GM19238 (cell line): ENCODE data around the gene RAB6B.

Source experiments
- DNase-seq: peaks from one replicate; pipeline ENCODE4 v3.0.0; 2011; ENCODE audit warnings: low spot score; ENCODE audit not compliant: insufficient read length

Gene RAB6B

DNA sequence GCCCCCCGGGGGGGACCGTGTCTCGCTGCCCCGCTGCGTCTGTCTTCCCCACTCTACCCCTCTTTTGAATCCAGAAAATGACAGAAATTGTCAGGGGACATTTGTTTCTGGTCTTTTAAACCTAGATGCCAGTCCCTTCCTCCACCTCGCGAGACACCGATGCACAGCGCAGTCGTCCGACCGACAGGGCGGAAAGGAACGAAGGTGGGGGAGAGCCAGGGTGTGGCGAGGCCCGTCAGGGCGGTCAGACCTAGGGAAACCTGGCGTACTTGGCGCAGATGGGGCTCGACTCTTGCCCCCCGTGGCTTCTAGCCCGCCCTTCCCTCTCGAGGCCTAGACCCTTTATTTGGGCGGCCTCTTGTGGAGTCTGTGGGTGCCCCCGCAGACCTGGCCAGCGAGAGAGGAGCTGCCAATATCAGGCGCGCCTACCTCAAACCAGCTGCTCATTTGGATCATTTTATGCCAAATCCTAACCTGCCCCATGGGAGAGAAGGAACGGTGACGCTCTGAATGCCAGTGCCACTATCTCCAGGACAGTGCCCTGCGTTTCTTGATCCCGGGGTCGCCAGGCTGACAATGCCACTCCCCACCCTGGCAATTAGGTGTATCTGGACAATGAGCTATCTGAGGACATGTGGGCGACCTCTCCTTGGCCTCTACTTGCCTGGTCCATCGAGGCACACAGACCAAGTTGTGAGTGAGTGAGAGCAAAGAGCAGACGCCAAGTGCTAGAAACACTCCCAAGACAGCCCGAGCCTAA lies 500 bp upstream of the RAB6B start:
- DNase-seq = no peak

GRCh38 chr3:133894353-133895207 lies 1.1 kb downstream of the RAB6B start:
- DNase-seq = no peak

DNA sequence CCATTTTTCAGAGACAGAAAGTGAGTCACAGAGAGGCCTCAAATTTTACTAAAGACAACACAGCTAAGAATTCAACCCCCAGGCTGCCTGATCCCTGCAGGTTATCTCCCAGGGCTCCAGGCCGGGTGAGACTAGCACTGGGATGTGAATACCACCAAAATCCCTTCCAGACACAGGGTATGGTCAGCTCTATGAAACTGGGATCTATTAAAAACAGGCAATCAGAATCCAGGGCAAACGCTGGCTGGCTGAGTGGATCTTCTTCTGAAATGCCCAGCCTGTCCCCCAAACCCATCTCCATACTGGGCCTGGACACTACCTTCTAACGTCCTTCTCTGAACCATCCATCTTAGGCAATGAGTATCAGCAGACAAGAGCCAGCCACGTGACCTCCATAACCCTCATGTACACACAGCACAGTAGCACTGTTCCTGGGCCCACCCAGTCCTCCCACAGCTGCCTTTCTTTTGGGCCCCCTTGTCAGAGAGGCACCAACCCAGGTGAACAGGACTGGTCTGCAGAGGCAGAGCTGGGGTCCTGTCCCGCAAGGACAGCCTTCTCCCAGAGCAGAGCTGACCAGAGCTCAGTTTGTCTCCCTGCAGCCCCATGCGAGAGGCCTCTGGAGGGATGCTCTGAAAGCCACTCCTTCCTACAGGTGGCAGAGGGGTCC lies 1.9 kb downstream of the RAB6B start:
- no peak for DNase-seq

DNA sequence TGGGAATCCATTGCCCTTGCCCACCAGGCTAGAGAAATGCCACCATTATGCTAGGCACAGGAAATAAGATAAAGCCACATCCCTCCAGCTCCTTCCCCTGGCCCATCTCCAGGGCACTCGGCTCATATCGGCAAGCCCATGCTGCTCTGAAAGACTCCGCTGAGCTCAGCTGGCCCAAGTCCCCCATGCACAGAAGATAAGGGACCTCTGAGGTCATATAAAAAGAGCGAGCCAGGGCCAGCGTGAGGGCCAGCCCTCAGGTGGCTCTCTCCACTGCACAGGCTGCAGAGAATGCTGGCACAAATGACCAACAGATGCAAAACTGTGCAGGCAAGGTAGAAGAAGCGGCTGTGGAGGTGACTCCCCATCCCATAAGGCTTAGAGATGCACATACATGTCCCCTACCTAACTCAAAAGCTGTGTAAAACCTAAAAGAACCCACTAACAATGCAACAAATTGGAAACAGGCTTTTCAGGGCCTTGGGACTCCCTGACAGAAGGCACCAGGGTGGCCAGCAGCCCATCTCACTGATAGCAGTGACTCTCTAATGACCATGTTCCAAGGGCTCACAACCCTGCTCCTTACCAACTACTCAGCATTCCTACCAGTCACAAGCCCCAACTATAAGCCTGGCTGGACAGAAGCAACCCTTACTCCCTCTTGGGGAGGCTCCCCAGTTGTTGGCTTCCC lies 3.0 kb downstream of the RAB6B start:
- no peak for DNase-seq

DNA sequence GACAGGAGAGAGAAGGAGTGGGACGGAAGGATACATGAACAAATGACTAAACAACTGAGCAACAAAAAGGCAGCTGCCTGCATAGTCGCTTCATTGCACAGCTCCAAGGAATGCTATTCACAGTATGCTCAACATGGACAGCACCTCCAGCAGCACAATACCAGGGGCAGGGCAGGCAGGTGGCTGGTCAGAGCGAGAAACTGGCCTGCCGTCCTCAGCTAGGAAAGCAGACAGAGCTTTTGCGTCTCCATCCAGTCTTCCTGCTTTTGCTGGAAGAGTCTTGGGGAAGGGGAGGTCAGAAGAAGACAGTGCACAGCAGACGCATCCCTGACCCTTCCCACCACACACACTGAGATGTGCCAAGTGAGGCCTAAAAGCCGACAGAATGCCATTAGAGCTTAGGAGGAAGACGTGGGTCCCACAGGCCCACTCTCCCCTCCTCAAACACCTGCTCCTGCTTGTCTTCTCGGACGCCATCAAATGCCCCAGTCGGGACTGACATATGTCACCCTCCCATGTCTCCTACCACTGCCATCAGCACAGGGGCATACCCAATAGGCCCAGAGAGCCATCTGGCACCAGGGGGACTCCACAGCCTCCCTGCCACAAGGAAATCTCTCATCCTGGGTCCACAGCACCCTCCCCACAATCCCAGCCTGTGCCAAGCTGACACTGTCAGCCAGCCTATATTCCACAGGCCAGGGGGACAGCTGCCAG lies 3.9 kb downstream of the RAB6B start:
- DNase-seq = no peak

DNA sequence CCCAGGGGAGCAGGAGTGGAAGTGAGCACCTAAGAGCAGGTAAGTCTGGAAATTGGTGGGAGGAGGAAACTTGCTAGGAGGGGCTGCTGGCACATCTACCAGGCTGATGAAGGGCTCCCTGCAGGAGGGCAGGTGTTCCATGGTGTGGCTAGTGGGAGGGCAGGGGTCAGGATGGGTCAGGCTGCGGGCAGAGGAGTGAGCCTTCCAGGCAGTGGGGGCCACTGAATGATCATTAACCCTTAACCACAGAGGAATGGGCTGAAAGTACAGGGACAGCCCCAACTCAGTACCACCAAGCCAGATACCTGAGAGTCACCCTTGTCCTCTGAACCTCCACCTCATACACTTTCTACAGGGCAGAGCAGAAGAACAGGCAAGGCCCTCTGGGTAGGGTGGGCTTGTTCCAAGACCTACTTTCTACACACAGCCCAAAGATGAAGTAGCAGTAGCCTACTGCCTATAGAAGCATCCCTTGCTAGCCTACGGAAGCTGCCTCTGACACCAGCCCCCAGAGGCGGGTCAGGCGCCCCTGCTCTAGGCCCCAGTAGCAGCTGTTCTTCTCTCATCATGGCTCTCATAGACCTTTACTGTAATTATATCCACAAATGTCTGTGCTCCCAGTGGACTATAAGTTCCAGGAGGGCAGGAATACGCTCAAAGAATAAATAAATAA lies 4.6 kb downstream of the RAB6B start:
- DNase-seq = no peak

GRCh38 chr3:133890037-133890436 lies 5.6 kb downstream of the RAB6B start:
- no peak for DNase-seq

GRCh38 chr3:133888726-133889340 lies 6.8 kb downstream of the RAB6B start:
- DNase-seq = no peak

DNA sequence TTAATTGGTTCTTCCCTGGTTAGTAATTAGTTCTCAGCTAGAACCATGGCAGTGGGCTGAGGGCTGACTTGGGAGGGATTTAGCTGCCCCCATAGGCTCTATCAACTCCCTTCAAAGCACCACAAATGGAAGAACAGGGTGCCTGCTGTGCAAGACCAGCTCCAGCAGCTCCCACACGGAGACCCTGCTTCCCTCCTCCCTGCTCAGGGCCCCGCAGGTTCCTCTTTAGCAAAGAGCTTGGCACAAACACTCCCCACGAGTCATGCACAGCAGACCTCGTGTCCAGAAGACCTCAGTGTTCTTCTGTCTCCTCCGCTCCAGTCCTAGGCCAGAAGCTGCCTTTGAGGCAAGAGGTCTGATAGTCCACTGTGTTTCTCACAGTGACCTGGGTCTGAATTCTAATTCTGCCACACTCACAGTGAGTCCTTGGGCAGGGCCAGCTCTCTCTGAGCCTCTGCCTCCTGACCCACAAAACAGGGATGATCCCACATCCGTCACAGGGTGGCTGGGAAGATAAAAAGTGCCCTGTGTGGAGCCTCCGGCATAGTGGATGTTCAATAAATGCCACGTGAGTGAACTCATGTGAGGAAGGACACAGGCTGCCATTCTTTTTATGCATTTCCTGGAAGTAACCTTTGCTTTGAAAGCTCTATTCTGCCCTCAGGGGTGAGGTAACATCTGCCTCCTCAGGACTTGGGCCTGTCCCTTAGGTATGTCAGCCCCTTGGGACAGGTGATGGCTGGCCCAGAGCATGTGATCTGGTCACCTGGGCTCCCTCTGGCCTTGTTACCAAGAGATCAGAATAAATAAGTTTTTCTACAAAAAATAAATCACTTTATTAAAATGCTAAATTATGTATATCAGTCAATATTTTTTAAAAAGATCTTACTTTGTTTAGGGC lies 7.6 kb downstream of the RAB6B start:
- DNase-seq = no peak

DNA sequence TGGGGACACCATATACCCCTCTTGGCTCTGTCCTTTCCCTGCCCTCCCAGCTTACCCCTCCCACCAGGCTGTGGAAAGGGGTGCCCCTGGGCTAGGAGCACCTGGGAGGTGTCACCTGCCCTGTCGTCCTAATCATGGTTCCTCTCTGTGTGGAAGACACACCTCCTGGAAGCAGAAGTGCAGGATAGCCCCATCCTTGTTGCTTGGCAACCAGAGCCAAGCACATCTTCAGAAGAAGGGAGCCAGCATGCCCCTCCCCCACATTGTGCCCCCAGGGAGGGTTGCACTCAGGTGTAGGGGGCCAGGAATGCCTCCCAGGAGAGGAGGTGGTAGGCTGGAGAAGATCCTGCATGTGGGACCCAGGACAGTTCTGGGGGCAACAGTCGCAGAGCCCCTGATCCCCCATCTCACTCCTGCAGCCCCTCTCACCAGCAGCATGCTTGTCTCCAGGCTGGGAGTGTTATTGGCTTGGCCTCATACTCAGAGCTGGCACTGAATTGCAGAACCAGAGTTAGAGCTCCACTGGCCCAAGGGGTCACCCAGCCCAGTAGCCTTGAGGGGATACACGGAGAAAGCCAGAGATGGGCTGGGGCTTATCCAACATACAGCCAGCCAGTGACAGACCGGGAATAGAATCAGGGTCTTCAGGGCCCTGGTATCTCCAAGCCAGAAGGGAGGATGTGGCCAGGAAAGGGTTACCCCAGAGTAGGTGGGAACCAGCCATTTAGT lies 8.4 kb downstream of the RAB6B start:
- no peak for DNase-seq

DNA sequence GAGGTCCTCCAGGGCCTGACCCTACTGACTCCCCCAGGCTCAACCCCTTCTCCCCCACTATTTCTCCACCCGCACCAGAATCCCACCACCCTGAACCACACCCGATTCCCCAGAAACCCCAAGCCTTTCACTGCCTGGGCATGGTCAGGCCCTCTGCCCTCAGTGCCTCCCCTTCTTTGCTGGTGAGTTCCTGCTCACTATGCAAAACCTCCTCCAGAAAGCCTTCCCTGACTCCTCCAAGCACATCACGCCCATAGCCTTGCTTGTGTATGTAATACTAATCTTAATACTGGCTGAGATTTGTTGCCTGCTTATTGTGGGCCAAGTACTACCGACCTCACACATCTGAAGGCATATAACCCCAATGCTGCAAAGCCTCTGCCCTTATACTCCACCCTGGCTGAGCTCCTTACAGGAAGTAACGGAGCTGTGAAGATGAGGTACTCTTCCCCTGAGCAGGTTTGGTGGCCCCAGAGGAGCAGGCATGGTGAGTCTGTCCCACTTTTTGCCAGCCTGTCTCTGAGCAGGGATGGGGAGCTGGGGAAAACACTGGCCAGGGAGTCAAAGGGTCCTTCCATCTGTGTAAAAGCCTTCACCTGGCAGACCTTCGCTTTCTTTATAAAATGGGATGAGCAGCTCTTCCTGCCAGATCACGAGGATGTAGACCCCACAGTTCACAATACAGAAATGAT lies 9.5 kb downstream of the RAB6B start:
- no peak for DNase-seq

DNA sequence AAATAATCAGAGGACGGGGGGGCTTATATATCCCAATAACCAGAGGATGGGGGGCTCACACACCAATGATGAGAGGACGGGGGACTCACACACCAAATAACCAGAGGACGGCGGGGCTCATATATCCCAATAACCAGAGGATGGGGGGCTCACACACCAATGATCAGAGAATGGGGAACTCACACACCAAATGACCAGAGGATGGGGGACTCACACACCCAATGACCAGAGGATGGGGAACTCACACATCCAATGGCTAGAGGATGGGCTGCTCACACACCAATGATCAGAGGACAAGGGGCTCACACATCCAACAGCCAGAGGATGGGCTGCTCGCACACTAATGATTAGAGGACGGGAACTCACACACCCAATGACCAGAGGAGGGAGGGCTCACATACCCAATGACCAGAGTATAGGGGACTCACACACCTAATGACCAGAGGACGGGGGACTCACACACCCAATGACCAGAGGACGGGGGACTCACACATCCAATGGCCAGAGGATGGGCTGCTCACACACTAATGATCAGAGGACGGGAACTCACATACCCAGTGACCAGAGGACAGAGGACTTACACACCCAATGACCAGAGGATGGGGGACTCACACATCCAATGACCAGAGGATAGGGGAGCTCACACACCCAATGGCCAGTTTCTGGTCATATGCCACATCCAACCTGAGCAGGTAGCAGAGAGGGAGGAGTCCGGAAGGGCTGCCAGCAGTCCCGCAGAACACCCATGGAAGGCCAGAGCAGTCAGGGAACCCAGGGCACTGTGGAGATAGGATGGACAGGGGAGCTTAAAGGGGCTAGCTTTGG lies 10.6 kb downstream of the RAB6B start:
- DNase-seq = no peak

DNA sequence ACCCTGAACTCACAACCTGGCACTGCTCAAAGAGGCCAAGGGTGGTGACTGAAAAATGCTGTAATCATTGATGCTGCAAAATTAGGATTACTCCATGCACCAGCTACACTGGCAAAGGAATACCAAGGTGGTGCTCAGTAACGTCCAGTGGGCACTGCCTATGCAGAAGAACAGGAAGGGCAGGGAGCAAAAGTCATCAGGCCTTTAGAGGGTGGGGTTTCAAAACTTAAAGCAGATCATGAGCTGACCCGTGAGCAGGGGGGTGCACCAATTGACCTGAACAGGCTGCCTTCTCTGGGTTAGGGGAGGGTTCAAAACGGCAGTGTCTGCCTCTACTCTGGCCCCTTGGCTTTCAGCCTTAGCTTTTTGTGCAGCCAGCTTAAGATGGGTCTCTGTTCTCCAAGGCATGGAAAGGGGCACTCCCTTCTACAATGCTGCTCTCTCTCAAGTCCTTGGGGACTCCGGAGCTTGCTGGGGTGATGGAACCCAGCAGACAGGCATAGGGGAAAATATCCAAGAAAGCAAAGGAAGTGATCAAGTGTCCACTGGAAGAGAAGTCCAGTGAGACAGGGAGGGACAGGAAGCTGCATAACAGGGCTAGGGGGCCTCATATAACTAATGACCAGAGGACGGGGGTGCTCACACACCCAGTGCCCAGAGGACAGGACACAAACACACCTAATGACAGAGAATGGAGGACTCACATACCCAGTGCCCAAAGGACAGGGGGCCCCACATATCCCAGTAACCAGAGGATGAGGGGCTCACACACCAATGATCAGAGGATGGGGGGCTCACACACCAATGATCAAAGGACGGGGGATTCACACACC lies 11.4 kb downstream of the RAB6B start:
- DNase-seq = no peak

- no peak for DNase-seq
These were observed 12.0 kb downstream of the RAB6B start for GRCh38 chr3:133883641-133884040.

DNA sequence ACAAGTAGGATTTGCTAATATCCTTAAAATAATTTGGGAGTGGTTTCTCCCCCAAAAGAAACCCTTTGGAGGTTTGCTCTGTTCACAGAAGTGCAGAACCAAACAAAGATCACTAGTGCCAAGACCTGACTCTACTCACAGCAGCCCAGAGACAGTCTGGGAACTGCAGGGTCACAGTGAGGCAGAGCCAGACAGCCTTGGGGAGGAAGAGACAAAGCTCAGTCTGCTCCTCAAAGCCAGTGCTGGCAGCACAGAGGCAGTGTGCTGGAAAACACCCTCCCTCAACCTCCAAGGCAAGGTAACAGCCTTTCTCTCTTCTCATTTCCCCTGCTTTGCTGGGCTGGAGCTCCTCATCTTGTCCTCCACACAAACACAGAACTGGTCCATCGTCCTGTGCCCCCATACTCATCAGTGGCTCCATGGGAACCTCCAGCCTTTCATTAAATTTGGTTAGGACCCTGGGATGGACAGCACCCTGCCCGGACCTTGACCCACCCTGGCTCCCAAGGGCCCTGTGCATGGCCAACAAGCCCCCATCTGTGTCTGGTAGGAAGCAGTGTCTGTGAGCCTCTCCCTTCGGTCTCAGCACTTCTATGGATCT lies 12.6 kb downstream of the RAB6B start:
- no peak for DNase-seq
